ENCODE measurements around the gene AKNAD1.

GRCh38 chr1:108824051-108824450 is 32.8 kb downstream of the AKNAD1 start:
- TF ChIP-seq, protein P1, sequence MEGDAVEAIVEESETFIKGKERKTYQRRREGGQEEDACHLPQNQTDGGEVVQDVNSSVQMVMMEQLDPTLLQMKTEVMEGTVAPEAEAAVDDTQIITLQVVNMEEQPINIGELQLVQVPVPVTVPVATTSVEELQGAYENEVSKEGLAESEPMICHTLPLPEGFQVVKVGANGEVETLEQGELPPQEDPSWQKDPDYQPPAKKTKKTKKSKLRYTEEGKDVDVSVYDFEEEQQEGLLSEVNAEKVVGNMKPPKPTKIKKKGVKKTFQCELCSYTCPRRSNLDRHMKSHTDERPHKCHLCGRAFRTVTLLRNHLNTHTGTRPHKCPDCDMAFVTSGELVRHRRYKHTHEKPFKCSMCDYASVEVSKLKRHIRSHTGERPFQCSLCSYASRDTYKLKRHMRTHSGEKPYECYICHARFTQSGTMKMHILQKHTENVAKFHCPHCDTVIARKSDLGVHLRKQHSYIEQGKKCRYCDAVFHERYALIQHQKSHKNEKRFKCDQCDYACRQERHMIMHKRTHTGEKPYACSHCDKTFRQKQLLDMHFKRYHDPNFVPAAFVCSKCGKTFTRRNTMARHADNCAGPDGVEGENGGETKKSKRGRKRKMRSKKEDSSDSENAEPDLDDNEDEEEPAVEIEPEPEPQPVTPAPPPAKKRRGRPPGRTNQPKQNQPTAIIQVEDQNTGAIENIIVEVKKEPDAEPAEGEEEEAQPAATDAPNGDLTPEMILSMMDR (IDR thresholded peaks at IDR 0.05; ENCODE audit: control extremely low read depth in 1 of 3, insufficient read depth in 1 of 3, low read depth in 1 of 3, low read length in 3 of 3), result no peak
- TF ChIP-seq KDM1A (IDR thresholded peaks at IDR 0.05; ENCODE audit: borderline replicate concordance, low read length), result no peak
- no peak for TF ChIP-seq POLR2A (IDR thresholded peaks at IDR 0.05; ENCODE audit: control extremely low read depth in 1 of 2, low read depth in 2 of 2, low read length in 2 of 2)
- TF ChIP-seq MAFK (IDR thresholded peaks at IDR 0.05; ENCODE audit: low read depth, low read length), result no peak
